NCI-H526 (cell line): ENCODE results near the gene PSMF1.
"Not testable (repeated sequence)": the region's sequence is repeated elsewhere in the genome, so short reads cannot be mapped to it uniquely, and the experiment has no call there.

Source experiments
- DNase-seq, 2 experiments: peaks; one replicate each; lab custom pipeline; 2025; lab: John Stamatoyannopoulos, UW

The PSMF1 gene

DNA sequence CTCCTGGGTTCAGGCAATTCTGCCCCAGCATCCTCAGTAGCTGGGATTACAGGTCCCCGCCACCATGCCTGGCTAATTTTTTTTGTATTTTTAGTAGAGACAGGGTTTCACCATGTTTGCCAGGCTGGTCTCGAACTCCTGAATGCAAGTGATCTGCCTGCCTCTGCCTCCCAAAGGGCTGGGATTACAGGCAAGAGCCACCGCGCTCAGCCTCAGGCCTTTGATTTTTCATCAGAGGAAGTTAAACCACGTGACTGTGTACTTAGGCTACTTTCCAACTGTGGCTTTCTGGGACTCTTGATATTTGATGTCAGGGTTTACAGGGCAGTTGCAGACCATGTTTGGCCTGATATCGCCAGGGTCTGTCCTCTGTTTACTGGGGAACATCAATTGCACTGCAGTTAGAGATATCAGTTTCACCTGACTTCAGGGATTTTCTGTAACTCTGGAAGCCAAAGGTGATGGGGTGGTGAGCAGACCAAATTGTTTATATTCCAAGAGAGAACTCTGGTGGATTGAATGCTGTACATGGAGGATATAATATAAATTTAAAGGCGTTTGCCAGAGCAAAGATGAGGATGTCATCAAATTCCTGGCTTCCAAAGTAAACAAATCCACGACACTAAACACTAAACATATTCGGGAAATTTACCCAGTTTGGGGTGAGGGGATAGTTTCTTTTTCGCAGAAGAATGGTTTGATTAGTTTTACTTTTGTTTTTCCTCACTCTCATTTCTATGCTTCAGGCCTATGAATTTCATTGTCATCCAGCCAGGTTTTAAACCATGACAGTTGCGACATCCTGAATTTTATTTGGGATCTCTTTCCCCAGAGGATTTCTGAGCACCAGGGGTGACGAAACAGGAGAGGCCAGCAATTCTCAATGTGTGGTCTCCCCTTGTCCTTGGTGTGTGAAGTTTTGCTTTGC is 4.2 kb downstream of the PSMF1 start:
- DNase-seq = no peak

DNA sequence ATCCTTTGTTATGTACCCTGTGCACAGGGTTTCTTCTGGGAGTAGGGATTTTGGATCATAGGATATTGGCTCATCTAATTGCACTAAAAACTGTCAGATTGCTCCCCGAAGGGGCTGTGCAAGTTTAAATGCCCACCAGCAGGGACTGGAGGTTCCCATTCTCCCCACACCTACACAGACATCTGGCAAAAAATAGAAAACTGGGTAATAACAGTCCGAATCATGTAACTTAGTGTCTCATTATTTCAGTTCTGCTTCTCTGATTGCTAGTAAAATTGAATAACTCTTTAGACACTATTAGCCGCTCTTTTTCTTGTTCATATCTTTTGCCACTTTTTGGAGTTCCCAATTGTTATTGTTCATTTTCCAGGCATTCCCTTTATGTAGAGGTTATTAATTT is 5.3 kb downstream of the PSMF1 start:
- no peak for DNase-seq

DNA sequence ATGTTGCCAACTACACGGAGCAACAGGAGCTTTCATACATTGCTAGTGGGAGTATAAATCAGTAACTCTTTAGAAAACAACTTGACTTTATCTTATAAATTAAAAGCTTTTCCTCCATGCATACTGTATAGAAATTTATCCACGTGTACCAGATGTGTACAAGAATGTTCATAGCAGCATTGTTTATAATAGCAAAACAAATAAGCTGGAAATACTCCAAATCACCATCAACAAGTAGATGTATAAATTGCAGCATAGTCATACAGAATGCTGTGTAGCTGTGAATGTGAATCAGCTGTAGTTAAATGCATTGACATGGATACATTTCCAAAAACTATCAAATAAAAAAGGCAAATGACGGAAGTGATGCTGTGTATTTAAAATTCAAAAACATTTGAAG is 6.0 kb downstream of the PSMF1 start:
- DNase-seq = no peak

DNA sequence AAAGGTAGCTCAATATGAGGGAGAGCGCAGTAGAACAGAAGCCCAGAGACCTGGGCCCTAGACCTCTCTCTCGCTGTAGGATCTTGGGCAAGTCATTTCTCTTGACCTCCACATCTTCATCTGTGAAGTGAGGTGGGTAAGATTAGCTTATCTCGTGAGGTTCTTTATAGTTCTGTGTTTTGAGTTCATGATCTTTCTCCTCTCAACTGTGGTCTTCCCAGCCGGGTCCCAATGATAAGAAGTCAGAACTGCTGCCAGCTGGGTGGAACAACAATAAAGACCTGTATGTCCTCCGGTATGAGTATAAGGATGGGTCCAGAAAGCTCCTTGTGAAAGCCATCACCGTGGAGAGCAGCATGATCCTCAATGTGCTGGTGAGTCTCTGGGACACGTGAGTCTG is 6.9 kb downstream of the PSMF1 start:
- no peak for DNase-seq

DNA sequence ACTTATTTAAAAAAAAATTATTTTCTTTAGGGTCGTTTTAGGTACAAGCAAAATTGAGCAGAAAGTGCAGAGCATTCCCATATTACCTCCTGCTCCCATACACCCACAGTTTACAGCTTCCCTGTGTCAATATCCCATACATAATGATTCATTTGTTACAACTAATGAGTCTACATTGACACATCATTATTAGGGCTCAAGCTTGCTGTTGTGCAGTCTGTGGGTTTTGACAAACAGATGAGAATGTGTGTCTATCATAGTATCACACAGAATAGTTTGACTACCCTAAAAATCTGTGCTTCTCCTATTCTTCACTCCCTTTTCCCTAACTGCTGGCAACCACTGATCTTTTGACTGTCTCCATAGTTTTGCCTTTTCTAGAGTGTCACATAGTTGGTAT is 9.4 kb downstream of the PSMF1 start:
- no peak for DNase-seq

DNA sequence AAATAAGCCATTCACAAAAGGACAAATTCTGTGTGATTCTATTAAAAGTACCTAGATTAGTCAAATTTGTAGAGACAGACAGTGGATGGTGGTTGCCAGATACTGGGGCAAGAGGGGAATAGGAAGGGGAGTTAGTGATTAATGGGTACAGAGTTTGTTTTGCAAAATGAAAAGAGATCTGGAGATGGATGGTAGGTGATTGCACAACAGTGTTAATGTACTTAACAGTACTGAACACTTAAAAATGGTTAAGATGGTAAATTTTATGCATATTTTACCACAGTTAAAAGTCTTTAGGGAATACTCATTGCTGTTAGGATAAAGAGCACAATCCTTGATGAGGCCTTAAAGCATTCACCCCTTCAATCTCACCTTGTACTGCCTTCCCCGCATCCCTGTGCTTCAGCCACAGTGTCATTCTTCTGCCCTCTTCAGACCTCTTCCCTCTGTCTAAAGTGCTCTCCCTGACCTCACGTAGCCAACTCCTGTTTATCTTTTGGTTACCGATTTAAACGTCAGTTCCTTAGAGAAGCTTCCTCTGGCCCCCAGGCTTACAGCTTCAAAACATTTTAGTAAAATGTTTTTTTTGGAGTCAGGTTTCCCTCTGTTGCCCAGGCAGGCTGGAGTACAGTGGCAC is 11.8 kb downstream of the PSMF1 start:
- no peak for DNase-seq

DNA sequence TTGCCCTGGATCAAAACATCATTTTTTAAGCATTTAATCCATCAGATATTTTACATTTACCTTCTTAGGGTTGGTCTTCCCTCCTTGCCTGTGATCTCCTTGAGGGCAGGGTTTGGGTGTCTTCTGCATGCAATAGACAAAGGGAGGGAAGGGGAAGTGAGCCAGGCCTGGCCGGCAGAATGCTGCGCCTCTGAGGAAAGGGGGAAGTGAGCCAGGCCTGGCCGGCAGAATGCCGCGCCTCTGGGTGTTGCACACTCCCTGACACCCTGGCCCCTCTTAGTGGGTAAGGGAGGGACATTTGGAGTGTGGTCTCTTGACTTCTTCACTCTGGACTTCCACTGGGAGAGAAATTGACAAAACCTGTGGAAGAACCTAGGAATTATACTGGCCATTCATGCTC is 12.4 kb downstream of the PSMF1 start:
- no peak for DNase-seq

DNA sequence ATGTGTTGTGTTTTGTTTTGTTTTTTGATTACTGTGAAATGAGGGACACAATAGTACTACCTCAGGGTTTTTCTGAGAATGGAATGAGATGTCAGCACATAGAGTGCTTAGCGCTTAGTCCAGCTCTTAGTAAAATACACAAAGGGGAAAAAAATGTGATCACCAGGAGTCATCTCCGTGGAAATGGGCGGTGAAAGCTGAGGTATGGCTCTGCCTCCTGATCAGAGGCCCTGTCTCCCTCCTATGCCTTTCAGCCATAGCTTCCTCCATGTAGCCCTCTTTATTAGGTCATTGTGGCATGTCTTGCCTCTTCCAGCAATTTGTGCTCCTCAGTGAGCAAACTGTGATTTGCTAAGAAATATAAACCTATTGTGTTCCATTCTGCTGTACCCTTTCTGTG is 13.0 kb downstream of the PSMF1 start:
- DNase-seq = no peak

DNA sequence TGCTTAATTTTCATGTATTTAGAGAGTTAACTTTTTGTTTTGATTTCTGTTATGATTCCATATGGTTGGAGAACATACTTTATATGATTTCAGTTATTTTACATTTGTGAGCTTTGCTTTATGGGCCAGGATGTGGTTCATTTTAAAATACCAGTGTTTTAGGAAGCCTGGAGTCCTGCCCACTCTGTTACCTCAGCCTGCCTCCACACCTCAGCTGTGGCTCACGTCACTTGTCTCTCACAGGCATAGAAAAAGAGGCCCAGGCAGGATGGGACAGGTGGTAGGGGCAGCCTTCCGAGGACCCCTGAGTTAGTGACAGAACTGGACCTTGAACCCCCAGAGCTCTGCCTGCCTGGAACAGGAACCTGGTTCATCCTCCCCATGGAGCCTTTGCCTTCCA is 16.0 kb downstream of the PSMF1 start:
- no peak for DNase-seq

DNA sequence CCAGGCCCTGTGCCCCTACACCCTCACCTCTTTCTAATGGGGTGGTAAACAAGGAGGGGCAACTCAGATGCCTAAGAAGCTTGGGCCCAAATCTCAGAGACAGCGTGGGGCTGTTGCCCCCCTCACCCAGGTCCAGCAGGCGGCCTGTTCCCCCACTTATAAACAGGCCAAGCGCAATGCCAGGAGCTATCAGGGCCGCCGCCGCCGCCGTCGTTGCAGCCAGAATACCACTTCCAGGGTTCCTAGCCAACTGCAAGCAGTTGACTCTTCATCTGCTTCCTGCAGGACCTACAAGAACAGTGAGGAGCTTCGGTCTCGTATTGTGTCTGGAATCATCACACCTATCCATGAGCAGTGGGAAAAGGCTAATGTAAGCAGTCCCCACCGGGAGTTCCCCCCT is 16.4 kb downstream of the PSMF1 start:
- DNase-seq = no peak

DNA sequence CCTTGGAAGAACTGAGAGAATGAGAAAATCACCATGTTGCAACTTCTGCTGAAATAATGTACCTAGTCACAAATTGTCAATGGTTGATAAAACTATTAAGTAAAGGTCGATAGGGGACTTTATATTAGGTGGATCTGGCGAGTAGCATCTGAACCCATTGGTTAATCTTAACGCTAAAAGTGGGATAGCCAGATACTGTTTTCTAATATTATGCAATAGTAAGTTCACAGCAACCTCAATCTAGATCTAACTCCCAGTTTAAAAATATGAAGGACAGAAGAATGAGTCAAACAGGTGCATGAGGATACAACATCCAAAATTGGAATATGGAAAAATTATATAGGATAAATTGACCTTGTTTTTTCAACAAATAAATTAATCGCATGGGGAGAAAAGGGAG is 18.8 kb downstream of the PSMF1 start:
- no peak for DNase-seq

DNA sequence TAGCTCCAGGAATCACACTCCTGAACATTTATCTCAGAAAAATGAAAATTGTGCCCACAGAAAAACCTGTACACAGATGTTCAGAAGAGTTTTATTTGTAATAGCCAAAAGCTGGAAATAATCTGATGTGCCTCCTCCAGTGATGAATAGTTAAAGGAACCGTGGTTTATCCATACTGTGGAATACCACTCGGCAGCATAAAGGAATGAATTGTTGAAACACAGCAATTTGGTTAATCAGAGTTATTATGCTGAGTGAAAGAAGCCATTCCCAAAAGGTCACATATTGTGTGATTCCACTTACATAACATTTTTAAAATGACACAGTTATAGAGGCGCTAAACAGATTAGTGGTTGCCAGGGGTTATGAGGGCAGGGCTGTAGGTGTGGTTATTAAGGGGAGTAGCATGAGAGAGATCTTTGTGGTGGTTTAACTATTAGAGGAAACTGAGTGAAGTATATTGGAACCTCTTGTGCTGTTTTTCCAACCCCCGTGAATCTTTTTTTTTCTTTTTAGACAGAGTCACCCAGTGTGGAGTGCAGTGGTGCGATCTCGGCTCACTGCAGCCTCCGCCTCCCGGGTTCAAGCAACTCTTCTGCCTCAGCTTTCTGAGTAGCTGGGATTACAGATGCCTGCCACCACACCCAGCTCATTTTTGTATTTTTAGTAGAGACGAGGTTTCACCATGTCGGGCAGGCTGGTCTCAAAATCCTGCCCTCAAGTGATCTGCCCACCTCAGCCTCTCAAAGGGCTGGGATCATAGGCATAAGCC is 26.2 kb downstream of the PSMF1 start:
- no peak for DNase-seq

DNA sequence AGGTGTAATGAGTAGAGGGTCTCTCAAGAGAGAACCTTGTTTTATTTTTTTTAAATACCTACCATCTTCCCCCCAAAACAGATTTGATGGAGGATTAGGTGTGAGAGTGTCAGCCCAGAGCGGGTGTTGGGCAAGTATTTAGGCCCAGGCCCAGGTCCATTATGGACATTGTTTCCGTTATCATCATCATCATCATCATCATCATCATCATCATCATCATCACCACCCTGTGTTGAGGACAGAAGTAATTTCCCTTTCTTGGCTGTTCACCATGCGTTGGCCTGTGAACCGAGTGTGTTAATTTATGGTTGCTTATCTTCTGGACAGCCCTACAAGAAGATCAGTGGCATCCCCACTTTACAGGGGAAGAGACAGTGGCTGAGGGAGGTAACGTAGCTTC is 28.6 kb downstream of the PSMF1 start:
- DNase-seq = no peak

DNA sequence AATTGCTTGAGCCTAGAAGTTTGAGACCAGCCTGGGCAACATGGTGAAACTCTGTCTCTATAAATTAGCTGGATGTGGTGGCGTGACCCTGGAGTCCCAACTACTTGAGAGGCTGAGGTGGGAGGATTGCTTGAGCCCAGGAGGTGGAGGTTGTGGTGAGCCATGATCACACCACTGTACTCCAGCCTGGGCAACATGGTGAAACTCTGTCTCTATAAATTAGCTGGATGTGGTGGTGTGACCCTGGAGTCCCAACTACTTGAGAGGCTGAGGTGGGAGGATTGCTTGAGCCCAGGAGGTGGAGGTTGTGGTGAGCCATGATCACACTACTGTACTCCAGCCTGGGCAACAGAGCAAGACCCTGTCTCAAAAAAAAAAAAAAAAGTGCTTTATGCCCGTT is 31.4 kb downstream of the PSMF1 start:
- DNase-seq = not testable (repeated sequence)

DNA sequence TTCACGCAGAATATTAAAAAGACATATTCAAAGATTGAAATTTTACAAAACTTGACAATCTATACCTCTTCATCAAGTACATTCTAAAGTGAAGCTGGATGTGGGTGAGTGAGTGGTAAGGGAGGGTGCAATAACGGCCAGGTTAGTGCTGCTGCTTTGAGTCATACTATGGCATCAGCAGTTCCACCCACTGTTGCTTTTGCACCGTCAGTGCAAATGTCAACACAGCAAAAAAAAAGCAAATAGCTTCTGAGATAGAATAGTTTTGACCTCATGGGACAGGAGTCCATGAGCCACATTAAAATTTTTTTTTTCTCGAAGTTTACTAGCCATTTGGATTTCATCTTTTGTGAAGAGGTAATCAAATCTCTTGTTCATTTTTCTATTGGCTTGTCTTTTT is 31.8 kb downstream of the PSMF1 start:
- no peak for DNase-seq

DNA sequence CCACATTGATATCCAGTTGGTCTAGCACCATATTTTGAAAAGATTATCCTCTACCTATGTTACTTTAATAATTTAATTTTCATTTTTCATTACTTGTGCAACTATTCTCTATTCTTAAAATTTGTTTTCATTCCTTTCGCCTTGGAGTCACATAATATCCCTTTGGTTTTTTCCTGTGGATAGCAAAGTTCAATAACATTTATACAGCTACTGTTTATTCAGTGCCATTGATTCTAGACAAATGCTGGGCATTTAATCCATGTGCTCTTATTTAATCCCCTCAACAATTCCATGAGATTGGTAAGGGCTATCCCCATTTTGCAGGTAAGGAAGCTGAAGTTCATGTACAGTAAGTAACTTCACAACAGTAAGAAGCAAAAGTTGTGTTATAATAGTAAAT is 32.6 kb downstream of the PSMF1 start:
- no peak for DNase-seq

DNA sequence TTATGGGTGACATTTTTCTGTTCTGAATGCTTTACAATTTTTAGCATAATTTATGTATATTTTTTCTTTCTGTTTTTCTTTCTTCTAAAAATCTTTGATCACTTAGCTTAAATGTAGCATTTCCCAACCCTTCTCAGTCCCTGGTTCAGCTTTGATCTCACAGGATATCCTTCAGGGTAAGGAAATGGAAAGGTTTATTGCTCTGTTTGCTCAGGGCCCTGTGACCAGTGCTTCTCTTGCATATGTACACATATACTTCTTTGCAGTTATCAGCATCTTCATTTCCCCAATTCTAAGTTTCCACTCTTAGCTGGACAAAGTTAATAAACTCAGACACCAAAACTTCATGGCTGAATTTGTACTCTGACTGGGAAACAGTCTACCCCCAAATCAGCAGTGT is 35.8 kb downstream of the PSMF1 start:
- DNase-seq = no peak

DNA sequence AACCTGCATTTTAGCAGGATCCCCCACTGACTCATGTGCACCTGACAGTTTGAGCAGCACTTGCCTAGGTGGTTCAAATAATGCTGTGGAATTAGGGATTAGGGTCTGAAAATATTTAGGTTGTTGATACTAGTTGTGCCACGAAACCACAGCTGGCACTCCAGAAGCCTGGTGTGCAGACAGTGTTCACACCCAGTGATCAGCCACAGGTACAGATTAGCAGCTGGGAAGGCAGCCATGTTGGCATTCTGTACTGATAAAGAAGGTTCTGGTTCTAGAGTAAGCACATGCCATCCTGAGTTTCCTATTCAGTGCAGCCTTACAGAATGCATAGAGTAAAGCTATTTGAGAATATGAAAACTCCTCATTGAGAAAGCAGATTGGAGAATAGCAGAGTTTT is 36.3 kb downstream of the PSMF1 start:
- DNase-seq = no peak

DNA sequence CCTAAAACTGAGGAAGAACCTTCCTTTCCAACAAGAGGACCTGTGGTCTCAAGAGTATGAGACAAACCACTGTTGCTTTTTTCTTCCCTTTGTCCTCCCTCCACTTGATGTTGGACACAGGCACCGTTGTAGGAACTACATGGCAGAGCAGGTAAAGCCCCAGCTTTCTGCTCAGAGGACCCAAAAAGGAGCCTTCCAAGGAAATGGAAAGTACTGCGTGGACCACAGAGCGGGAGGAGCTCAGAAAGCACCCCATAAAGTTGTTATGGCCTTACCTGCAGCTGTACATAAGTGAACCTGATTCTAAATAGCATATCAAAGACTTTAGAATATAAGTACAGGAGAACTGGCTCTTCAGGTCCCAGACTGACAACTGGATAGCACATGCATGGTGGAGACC is 36.9 kb downstream of the PSMF1 start:
- DNase-seq = no peak

DNA sequence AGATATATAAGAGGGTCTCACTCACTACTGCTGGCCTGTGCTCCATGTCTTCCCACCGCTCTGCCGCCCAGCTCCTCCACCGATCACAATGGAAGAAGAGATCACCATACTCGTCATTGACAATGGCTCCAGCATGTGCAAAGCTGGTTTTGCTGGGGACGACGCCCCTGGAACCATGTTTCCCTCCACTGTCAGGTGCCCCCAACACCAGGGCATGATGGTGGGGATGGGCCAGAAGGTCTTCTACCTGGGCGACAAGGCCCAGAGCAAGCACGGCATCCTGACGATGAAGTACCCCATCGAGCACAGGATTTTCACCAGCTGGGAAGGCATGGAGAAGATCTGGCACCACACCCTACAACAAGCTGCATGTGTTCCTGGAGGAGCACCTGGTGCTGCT is 42.1 kb downstream of the PSMF1 start:
- DNase-seq = no peak

DNA sequence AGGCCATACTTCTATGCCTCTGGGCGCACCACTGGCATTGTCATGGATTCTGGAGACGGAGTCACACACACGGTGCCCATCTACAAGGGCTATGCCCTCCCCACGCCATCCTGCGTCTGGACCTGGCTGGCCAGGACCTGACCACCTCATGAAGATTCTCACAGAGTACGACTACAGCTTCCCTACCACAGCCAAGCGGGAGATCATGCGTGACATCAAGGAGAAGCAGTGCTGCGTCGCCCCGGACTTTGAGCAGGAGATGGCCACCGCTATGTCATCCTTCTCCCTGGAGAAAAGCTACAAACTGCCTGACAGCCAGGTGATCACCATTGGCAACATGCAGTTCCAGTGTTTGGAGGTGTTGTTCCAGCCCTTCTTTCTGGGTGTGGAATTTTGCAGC is 42.6 kb downstream of the PSMF1 start:
- DNase-seq = no peak

DNA sequence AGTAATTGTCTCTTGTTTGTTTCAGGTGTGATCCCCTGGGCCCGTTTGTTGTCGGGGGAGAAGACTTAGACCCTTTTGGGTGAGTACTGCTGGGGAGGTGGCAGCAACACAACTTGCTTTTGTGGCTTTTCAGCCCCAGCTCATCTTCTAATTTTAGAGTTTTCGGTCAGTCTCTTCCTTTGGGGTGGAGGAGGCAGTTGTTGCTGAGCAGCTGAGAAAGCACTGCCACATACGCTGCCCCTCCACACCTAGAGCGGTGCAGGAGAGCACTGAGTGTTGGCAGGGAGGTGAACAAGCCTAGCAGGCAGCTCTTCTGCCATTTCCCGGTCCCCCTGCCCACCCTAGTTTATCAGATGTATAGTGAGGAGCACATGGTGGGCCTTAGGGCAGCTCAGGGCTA is 44.7 kb downstream of the PSMF1 start:
- no peak for DNase-seq

DNA sequence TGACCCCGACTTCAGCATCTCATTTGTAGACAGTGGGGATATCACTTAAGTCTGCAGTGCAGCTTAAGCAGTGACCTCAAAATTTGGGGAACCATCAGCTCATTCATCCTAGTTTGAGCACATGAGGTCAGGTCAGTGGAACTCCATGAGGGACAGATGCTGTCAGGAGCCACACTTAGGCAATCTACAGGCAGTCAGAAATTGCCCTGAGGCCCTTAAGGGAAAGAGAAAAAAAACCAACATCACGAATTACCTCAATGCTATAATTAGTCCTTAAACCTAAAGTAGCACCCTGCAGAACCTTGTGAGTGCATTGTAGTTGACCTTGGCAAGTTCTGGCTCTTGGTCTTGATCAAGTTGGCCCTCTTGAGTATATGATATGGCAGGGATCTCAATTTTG is 45.3 kb downstream of the PSMF1 start:
- DNase-seq = no peak
